Panc1 (cell line): Measurements from ENCODE around the gene FAF1. TPM values are rescaled to one million over a fixed set of nuclear protein-coding genes. Genes with fewer than 3 reads are reported as not detected.

Source experiments
- ATAC-seq: fragments of 200-7000 bp; cut with Tn5 transposase; 2 replicates; pipeline ENCODE4 v1.9.1; 2020; ENCODE audit warnings: mild to moderate bottlenecking, moderate library complexity
- BruUV-seq: library from RNA; stranded (reverse); fragments of 400-500 nt; replicated peaks from 2 replicates; lab custom pipeline; 2021; lab: Mats Ljungman, UMichigan
- CTCF ChIA-PET: fragments of 300-600 bp; sonication (Branson Sonifier 250); formaldehyde crosslinking; loops from one replicate; lab custom pipeline; 2022; ENCODE audit warnings: antibody characterized with exemption; lab: Charles Lee
- POLR2A ChIA-PET: fragments of 300-600 bp; sonication (Branson Sonifier 250); formaldehyde crosslinking; loops from one replicate; lab custom pipeline; 2022; ENCODE audit warnings: antibody characterized with exemption; lab: Charles Lee
- DNase-seq: peaks from one replicate; pipeline ENCODE4 v3.0.0-alpha.2; 2010; ENCODE audit warnings: low read depth, low spot score
- H3K27ac ChIP-seq: 2 replicates; pipeline ENCODE4 v1.5.1; 2011; ENCODE audit warnings: mild to moderate bottlenecking, low read length, inconsistent platforms
- H3K27me3 ChIP-seq: fragments of 200-500 bp; sonication (Bioruptor generic); 2 replicates; pipeline ENCODE4 v1.6.0; 2014; ENCODE audit warnings: low read length, inconsistent platforms; ENCODE audit not compliant: control insufficient read depth, insufficient read depth
- H3K36me3 ChIP-seq: fragments of 200-500 bp; sonication (Bioruptor generic); 2 replicates; pipeline ENCODE4 v1.5.1; 2014; ENCODE audit warnings: inconsistent platforms, mild to moderate bottlenecking, low read length, moderate library complexity; ENCODE audit not compliant: control insufficient read depth, insufficient read depth
- H3K4me1 ChIP-seq: 2 replicates; pipeline ENCODE4 v1.5.1; 2011; ENCODE audit warnings: inconsistent platforms, mild to moderate bottlenecking, low read length, moderate library complexity; ENCODE audit not compliant: control insufficient read depth, insufficient read depth
- H3K4me3 ChIP-seq, 2 experiments: 2 replicates each; pipeline ENCODE4 v1.5.1; 2011 to 2012; ENCODE audit warnings: low read depth in 2 of 2, low read length in 2 of 2, mild to moderate bottlenecking in 2 of 2, inconsistent platforms in 1 of 2, moderate library complexity in 1 of 2
- H3K9me3 ChIP-seq: fragments of 200-500 bp; sonication (Bioruptor generic); 2 replicates; pipeline ENCODE4 v1.5.1; 2014; ENCODE audit warnings: low read depth, mild to moderate bottlenecking, inconsistent platforms, low read length, moderate library complexity; ENCODE audit not compliant: control insufficient read depth, insufficient read depth
- CTCF ChIP-seq: fragments of 450-650 bp; IDR thresholded peaks from 2 replicates; pipeline ENCODE4 v1.5.1; 2017; ENCODE audit warnings: mild to moderate bottlenecking
- POLR2AphosphoS5 ChIP-seq: IDR thresholded peaks from 2 replicates; pipeline ENCODE4 v1.6.1; 2012; ENCODE audit warnings: mild to moderate bottlenecking, low read depth, low read length, moderate library complexity
- REST ChIP-seq, 2 experiments: IDR thresholded peaks; 2 replicates each; pipeline ENCODE4 v1.6.1; 2011 to 2012; ENCODE audit warnings: low read depth in 2 of 2, control low read depth in 1 of 2, low read length in 1 of 2, mild to moderate bottlenecking in 1 of 2, moderate library complexity in 1 of 2; ENCODE audit not compliant: insufficient read depth in 1 of 2
- SIN3A ChIP-seq: IDR thresholded peaks from 2 replicates; pipeline ENCODE4 v1.6.1; 2012; ENCODE audit warnings: low read depth, mild to moderate bottlenecking, low read length, moderate library complexity, borderline replicate concordance; ENCODE audit not compliant: insufficient read depth
- TCF7L2 ChIP-seq: IDR thresholded peaks from 2 replicates; pipeline ENCODE4 v1.6.1; 2011; ENCODE audit warnings: mild to moderate bottlenecking, low read depth, low read length, inconsistent platforms
- in situ Hi-C: cut with HindIII; loops from 2 replicates; pipeline ENCODE4 v1.10.0; 2016; ENCODE audit warnings: low sequenced_read_pairs, low pct_unique_long_range_greater_than_20kb
- intact Hi-C: fragments of 100-400 bp; cut with micrococcal nuclease; formaldehyde crosslinking; loops from one replicate; pipeline ENCODE4 v1.10.0; 2022; ENCODE audit not compliant: unreplicated experiment
- total RNA-seq: library from RNA; stranded (reverse); gene quantifications from one replicate; pipeline ENCODE4 v1.2.1, GENCODE V29; 2021; ENCODE audit not compliant: unreplicated experiment

The FAF1 gene
- total RNA-seq, 1 experiment from 2014 or later = 101 TPM

- DNase-seq = no peak
- no peaks in the 10 kb centered on the region; the same call in 1 of the 2 replicates for H3K27me3 ChIP-seq
- TF ChIP-seq REST (IDR thresholded peaks at IDR 0.05; ENCODE audit: insufficient read depth in 1 of 2, low read depth in 2 of 2, low read length in 1 of 2) = no peak
- TF ChIP-seq POLR2AphosphoS5 = no peak
- TF ChIP-seq TCF7L2 = no peak
- no peak for TF ChIP-seq CTCF
- TF ChIP-seq SIN3A = no peak
- in situ Hi-C loops (no loop called here), intact Hi-C loops (no loop called here)
- no peaks in the 10 kb centered on the region for H3K36me3 ChIP-seq
- CTCF ChIA-PET = no interaction called here
- H3K4me3 ChIP-seq = no peak overlapping the region
- BruUV-seq = no TSS peak
- H3K27ac ChIP-seq = no peak overlapping the region
- POLR2A ChIA-PET = no interaction called here
- no peaks in the 10 kb centered on the region for H3K9me3 ChIP-seq
- H3K4me1 ChIP-seq = no peaks in the 10 kb centered on the region
- no peak for ATAC-seq
Observed at GRCh38 chr1:50419907-50420677, 540.0 kb downstream of the FAF1 start.

- BruUV-seq = no TSS peak
- intact Hi-C loops = no loop called here
- no peak overlapping the region for H3K4me3 ChIP-seq
- DNase-seq (no peak), ATAC-seq (0 out of 2 replicates have a peak, but pooled peaks have one; percentile 14)
- in situ Hi-C loops = no loop called here
- POLR2A ChIA-PET = no interaction called here
- no peaks in the 10 kb centered on the region for H3K36me3 ChIP-seq
- H3K27ac ChIP-seq = no peak overlapping the region
- H3K9me3 ChIP-seq = no peaks in the 10 kb centered on the region
- H3K4me1 ChIP-seq = no peaks in the 10 kb centered on the region
- no peaks in the 10 kb centered on the region; the same call in 1 of the 2 replicates for H3K27me3 ChIP-seq
- CTCF ChIA-PET = interaction anchor here (0.6 kb wide), 1 partner anchor 13 kb away, joined by 3 read pairs; no protein-coding TSS in a partner anchor
- TF ChIP-seq TCF7L2 (no peak), POLR2AphosphoS5 (no peak), CTCF (no peak)
Observed at GRCh38 chr1:50419192-50419906, 540.7 kb downstream of the FAF1 start.
